HFF-Myc (cell line): ENCODE data around the gene NAPA.

Source experiments
- DNase-seq: peaks from one replicate; pipeline ENCODE4 v3.0.0-alpha.2; 2011; ENCODE audit warnings: low read depth; ENCODE audit errors: extremely low read depth
- H3K4me3 ChIP-seq: replicated peaks from 2 replicates; pipeline ENCODE4 v1.5.1; 2011; ENCODE audit warnings: low read depth, mild to moderate bottlenecking, control low read depth, low read length
- TF ChIP-seq, protein P1 (sequence below): IDR thresholded peaks from 2 replicates; pipeline ENCODE4 v1.5.1; 2012; ENCODE audit warnings: mild to moderate bottlenecking, low read depth, low read length, control low read depth; ENCODE audit errors: missing control alignments

NAPA gene

DNA sequence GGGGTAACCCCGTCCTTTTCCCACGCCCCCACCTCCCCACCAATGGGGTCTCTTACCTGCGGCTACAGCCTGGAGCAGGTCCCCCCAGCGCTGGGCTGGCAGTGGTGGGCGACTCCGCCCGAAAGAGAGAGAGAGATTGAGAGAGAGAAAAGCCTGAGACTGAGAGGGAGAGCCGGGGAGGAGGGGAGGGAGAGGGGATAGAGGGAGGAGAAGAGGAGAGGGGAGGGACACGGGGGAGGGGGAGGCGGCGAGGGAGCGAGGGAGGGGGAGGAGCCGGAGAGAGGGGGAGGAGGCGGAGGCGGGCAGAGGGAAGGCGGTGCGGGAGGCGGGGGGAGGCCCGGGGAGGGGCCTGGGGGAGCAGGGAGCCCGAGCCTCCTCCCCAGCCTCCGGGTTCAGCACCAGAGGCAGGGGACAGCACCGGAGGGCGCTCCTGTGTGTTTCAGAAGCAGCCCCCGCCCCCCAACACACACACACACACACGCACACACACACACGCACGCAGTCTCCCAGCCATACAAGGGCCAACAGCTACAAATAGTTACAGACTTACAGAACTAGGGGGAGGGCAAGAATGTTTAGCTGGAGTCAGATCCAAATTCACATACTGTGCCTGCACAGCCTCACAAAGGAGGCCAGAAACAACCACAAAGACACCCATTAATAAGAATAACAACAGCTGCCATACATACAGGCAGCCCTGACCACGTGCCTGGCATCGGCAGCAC lies 43.0 kb downstream of the NAPA start, which contains the start of gene SLC8A2:
TSS of gene SLC8A2 (minus strand) at position 161 of the 725 bp plus-strand sequence. CDS start 5,490 bp downstream, outside the sequence.
- no peak within 1 kb of the TSS for H3K4me3 ChIP-seq
- TF ChIP-seq, protein P1, sequence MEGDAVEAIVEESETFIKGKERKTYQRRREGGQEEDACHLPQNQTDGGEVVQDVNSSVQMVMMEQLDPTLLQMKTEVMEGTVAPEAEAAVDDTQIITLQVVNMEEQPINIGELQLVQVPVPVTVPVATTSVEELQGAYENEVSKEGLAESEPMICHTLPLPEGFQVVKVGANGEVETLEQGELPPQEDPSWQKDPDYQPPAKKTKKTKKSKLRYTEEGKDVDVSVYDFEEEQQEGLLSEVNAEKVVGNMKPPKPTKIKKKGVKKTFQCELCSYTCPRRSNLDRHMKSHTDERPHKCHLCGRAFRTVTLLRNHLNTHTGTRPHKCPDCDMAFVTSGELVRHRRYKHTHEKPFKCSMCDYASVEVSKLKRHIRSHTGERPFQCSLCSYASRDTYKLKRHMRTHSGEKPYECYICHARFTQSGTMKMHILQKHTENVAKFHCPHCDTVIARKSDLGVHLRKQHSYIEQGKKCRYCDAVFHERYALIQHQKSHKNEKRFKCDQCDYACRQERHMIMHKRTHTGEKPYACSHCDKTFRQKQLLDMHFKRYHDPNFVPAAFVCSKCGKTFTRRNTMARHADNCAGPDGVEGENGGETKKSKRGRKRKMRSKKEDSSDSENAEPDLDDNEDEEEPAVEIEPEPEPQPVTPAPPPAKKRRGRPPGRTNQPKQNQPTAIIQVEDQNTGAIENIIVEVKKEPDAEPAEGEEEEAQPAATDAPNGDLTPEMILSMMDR: no peak
- DNase-seq: no peak

DNA sequence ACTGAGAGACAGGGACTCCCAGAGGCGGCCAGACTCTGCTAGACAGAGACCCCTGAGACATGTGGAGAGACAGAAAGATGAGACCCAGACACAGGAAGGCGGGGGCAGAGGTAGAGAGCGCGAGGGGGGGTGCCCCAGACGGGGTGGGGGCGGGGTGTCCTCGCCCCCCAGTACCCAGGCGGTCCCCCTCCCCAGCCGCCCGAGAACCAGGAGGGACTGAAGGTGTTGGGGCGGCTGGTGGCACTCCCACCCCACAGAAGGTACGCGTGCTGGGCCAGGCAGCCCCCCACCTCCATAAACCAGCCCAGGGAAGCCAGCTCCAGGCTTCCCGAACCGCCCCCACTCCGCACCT lies 43.5 kb downstream of the NAPA start:
- H3K4me3 ChIP-seq: no peak overlapping the region
- TF ChIP-seq, protein P1: no peak
- DNase-seq: no peak

DNA sequence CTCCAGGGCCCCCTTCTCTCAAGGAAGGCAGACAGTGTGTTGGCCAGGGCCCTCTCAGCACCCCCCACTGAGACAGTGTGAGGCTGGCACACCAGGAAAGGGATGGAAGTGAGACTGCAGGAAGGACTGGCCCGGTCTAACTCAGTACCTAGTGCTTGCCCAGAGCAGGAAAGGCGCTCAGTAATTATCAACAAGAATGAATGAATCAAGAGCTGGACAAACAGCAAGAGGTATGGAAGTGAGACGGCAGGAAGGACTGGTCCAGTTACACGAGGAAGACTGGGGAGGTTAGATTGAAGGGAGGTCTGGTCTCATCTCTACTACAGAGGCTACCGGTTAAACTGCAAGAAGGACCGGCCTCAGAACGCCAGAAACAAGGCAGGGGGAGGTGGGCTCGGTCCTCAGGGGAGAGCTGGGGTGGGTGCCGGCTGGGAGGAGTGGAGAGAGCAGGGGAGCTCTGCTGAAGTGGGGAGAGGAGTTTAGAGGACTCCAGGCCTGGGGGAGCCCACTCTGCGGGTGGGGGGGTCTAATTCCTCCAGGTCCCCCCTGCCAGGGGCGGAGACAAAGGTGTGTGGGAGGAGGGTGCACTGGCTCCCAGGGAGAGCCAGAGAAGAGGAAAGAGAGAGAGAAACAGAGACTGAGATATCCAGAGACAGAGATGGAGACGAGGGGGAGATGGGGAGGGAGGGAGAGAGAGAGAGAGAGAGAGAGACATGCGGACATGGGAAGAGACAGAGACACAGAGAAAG lies 44.2 kb downstream of the NAPA start:
- TF ChIP-seq, protein P1: no peak
- no peak overlapping the region for H3K4me3 ChIP-seq
- DNase-seq: no peak

DNA sequence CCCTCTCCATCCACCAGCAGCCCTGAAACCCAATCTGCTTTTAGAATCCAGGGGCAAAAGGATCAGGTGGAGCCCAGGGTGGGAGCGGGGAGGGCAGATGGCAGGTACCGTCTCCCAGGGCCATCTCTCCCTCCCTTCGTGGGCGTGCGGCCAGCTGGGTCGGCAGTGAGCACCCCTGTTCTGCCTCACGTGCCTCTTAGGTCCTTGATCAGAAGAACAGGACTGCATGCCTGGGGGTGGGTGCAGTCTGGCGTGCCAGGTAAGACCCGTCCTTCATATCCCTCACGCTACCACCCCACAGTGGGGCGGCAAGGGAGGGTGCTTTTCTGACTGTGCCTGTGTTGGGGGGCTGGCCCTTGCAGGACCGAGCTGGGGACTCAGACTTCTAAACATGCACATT lies 45.1 kb downstream of the NAPA start:
- H3K4me3 ChIP-seq: no peak overlapping the region
- TF ChIP-seq, protein P1: no peak
- no peak for DNase-seq

DNA sequence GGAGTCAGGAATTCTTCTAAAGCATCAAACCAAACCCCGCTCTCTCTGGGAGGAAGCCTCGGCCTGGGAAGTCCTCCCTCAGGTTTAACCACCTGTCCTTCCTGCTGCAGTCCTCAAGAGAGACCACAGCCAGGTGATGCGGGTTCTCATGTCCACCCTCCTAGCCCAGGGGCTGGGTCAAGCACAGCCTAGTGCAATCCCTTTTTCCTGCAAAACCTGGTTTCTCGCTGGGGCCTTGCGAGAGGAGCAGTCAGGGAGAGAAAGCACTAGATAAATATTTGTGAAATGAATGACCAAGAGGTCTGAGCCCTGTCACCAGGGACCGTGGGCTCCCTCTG lies 45.5 kb downstream of the NAPA start:
- TF ChIP-seq, protein P1: no peak
- H3K4me3 ChIP-seq: no peak overlapping the region
- DNase-seq: no peak

DNA sequence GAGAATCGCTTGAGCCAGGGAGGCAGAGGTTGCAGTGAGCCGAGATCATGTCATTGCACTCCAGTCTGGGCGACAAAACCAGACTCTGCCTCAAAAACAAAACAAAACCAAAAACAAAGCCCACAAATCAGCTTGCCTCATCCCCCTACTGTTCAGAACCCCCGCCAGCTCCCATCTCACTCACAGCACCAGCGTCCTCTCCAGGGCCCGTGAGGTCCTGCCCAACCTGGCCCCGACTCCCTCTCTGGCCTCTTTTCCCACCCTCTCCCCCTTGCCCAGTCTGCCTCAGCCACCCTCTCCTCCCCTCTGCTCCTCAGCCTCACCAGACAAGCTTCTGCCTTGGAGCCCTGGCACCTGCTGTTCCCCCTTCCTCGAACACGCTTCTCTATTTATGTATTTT lies 46.9 kb downstream of the NAPA start:
- DNase-seq: no peak
- TF ChIP-seq, protein P1: no peak
- no peak overlapping the region for H3K4me3 ChIP-seq
